K562 (cell line): Measurements from ENCODE around the gene ST6GALNAC3. TPM values are rescaled to one million over a fixed set of nuclear protein-coding genes. Genes with fewer than 3 reads are reported as not detected.

Source experiments
- ATAC-seq: fragments of 200-7000 bp; cut with Tn5 transposase; 3 replicates; pipeline ENCODE4 v1.9.1; 2020; ENCODE audit warnings: moderate library complexity
- BruUV-seq: library from RNA; stranded (reverse); fragments of 400-500 nt; replicated peaks from 2 replicates; lab custom pipeline; 2021; lab: Mats Ljungman, UMichigan
- CTCF ChIA-PET: fragments of 300-600 bp; formaldehyde crosslinking; extraction: SDS; loops from one replicate; lab custom pipeline; 2021; ENCODE audit warnings: low intra/inter-chr PET ratio; lab: Yijun Ruan, JAX
- POLR2A ChIA-PET: fragments of 300-600, 350-650 bp; sonication (Branson Sonifier 250); formaldehyde crosslinking; extraction: SDS; loops from one replicate; lab custom pipeline; 2021; ENCODE audit warnings: antibody characterized with exemption, inconsistent platforms; lab: Yijun Ruan, JAX
- DNase-seq, 4 experiments: peaks; one replicate each; pipeline versions ENCODE4 v3.0.0 to v3.0.0-alpha.2; 2011 to 2018; ENCODE audit warnings: low spot score in 3 of 4, mixed read lengths in 3 of 4; ENCODE audit errors: extremely low read depth in 1 of 4
- FAIRE-seq: peaks from 2 replicates; lab custom pipeline; 2011; peaks lifted over from hg19 to GRCh38; lab: Jason Lieb, UNC
- H2AFZ ChIP-seq: 2 replicates; pipeline ENCODE4 v1.6.0; 2011; ENCODE audit warnings: low read depth, low read length, control low read depth, inconsistent platforms
- H3K27ac ChIP-seq: fragments of 200-600 bp; 3 replicates; pipeline ENCODE4 v1.8.0; 2011; ENCODE audit warnings: low read depth, mild to moderate bottlenecking, control low read depth, inconsistent platforms, low read length, moderate library complexity, mixed read lengths; ENCODE audit errors: extremely low read depth
- H3K27me3 ChIP-seq, 2 experiments: fragments of 300-600 bp in 1 of 2; 2 replicates in 1 of 2; 3 replicates in 1 of 2; pipeline versions ENCODE4 v1.6.0 to v1.8.0; 2011; ENCODE audit warnings: inconsistent platforms in 2 of 2, low read length in 2 of 2, mild to moderate bottlenecking in 1 of 2, mixed read lengths in 1 of 2, moderate library complexity in 1 of 2; ENCODE audit not compliant: control insufficient read depth in 2 of 2, insufficient read depth in 2 of 2
- H3K36me3 ChIP-seq: fragments of 300-600 bp; 3 replicates; pipeline ENCODE4 v1.8.0; 2011; ENCODE audit warnings: mild to moderate bottlenecking, low read length, inconsistent platforms; ENCODE audit not compliant: control insufficient read depth, insufficient read depth
- H3K4me1 ChIP-seq, 2 experiments: fragments of 200-600 bp in 1 of 2; replicated peaks in 1 of 2; 2 replicates in 1 of 2; 3 replicates in 1 of 2; pipeline versions ENCODE4 v1.5.1 to v1.8.0; 2011; ENCODE audit warnings: inconsistent platforms in 2 of 2, low read length in 2 of 2, mild to moderate bottlenecking in 1 of 2, mixed read lengths in 1 of 2, moderate library complexity in 1 of 2; ENCODE audit not compliant: control insufficient read depth in 2 of 2, insufficient read depth in 2 of 2
- H3K4me2 ChIP-seq: 2 replicates; pipeline ENCODE4 v1.6.1; 2011; ENCODE audit warnings: low read length, control low read depth, inconsistent platforms, mixed read lengths; ENCODE audit not compliant: insufficient read depth
- H3K4me3 ChIP-seq: fragments of 200-600 bp; sonication (generic), shearing (Covaris generic); 2 replicates; pipeline ENCODE4 v1.5.1; 2016; ENCODE audit warnings: control low read depth, inconsistent platforms
- H3K79me2 ChIP-seq: fragments of 200-600 bp; 3 replicates; pipeline ENCODE4 v1.8.0; 2011; ENCODE audit warnings: low read length, inconsistent platforms; ENCODE audit not compliant: control insufficient read depth, insufficient read depth
- H3K9ac ChIP-seq, 2 experiments: 2 replicates each; pipeline versions ENCODE4 v1.6.0 to v1.6.1; 2011; ENCODE audit warnings: low read depth in 2 of 2, low read length in 2 of 2, control low read depth in 1 of 2, inconsistent platforms in 1 of 2, mild to moderate bottlenecking in 1 of 2, mixed read lengths in 1 of 2; ENCODE audit not compliant: insufficient read depth in 1 of 2
- H3K9me1 ChIP-seq: one replicate; pipeline ENCODE4 v1.6.0; 2011; ENCODE audit warnings: inconsistent platforms, mild to moderate bottlenecking, low read length, moderate library complexity; ENCODE audit not compliant: control insufficient read depth, insufficient read depth
- H3K9me3 ChIP-seq: replicated peaks from 2 replicates; pipeline ENCODE4 v1.5.1; 2011; ENCODE audit warnings: low read depth, low read length, inconsistent platforms; ENCODE audit not compliant: control insufficient read depth, insufficient read depth
- H4K20me1 ChIP-seq: replicated peaks from 2 replicates; pipeline ENCODE4 v1.6.1; 2011; ENCODE audit warnings: low read length, inconsistent platforms, mixed read lengths; ENCODE audit not compliant: control insufficient read depth, insufficient read depth
- ARHGAP35 ChIP-seq: fragments of 450-650 bp; IDR thresholded peaks from 2 replicates; pipeline ENCODE4 v1.6.1; 2018; ENCODE audit not compliant: partially characterized antibody
- BCOR ChIP-seq: fragments of 450-650 bp; IDR thresholded peaks from 2 replicates; pipeline ENCODE4 v1.6.1; 2016
- CC2D1A ChIP-seq: fragments of 450-650 bp; IDR thresholded peaks from 2 replicates; pipeline ENCODE4 v1.6.1; 2017; ENCODE audit warnings: mild to moderate bottlenecking
- NR2C2 ChIP-seq, 2 experiments: fragments of 200-800 bp in 1 of 2; sonication (Bioruptor generic) in 1 of 2; sonication (generic) in 1 of 2; formaldehyde crosslinking in 1 of 2; IDR thresholded peaks; 2 replicates each; pipeline versions ENCODE4 v1.6.1 to v1.8.0; 2016 to 2022; ENCODE audit warnings: mild to moderate bottlenecking in 1 of 2, missing compliant biosample characterization in 1 of 2, missing genetic modification characterization in 1 of 2, missing genetic modification reagents in 1 of 2
- PHB2 ChIP-seq: fragments of 450-650 bp; IDR thresholded peaks from 2 replicates; pipeline ENCODE4 v1.6.1; 2017; ENCODE audit warnings: low read depth
- PPARD ChIP-seq: fragments of 250-450 bp; sonication (Bioruptor Pico); IDR thresholded peaks from 2 replicates; pipeline ENCODE4 v1.8.0; 2022; ENCODE audit warnings: inconsistent platforms, mild to moderate bottlenecking, moderate library complexity
- SP1 ChIP-seq: sonication (generic); formaldehyde crosslinking; IDR thresholded peaks from 2 replicates; pipeline ENCODE4 v1.8.1; 2022; ENCODE audit warnings: mild to moderate bottlenecking, missing genetic modification reagents
- ZNF263 ChIP-seq: sonication (generic); formaldehyde crosslinking; IDR thresholded peaks from 2 replicates; pipeline ENCODE4 v1.8.0; 2022; ENCODE audit warnings: mild to moderate bottlenecking, missing genetic modification reagents, borderline replicate concordance
- ZNF41 ChIP-seq: fragments of 250-450 bp; sonication (Bioruptor Pico); conservative IDR thresholded peaks from 2 replicates; pipeline ENCODE4 v1.4.0; 2020; ENCODE audit warnings: mild to moderate bottlenecking
- WGBS: fragments of 100-300 bp; shearing (Covaris generic); methylation state at CpG from one replicate; pipeline ENCODE4 v1.1.6; 2016; ENCODE audit warnings: low coverage, mixed read lengths; ENCODE audit not compliant: insufficient coverage; ENCODE audit errors: missing lambda C conversion rate; 5-methylcytosine and 5-hydroxymethylcytosine counted together
- in situ Hi-C: fragments of 300-500 bp; cut with MboI; formaldehyde crosslinking; loops from 4 replicates; pipeline ENCODE4 v1.15.0; 2018; ENCODE audit warnings: inconsistent platforms, mixed read lengths
- intact Hi-C: fragments of 100-400 bp; cut with micrococcal nuclease; formaldehyde crosslinking; loops from 2 replicates; pipeline ENCODE4 v1.14.2; 2022
- polyA plus RNA-seq, 8 experiments: library from polyadenylated mRNA; depleted of rRNA in 4 of 8; stranded (reverse) in 5 of 8; unstranded in 3 of 8; fragments of >200 nt; fragmentation: Nextera tagmentation in 2 of 8; fragmentation: Illumina TruSeq in 1 of 8; extraction: Ambion mirVana in 2 of 8; extraction: Trizol in 1 of 8; gene quantifications; 2 replicates each; pipeline versions ENCODE4 v1.2.1 to v1.2.3, GENCODE V29; 2011 to 2014; ENCODE audit warnings: inconsistent platforms in 1 of 8, missing spikeins in 1 of 8
- total RNA-seq, 7 experiments: library from RNA; depleted of rRNA in 6 of 7; stranded (reverse); fragments of >200 nt in 6 of 7; fragmentation: Illumina TruSeq in 2 of 7; extraction: Trizol in 2 of 7; gene quantifications; 2 replicates each; pipeline versions ENCODE4 v1.2.1 to v1.2.3, GENCODE V29; 2011 to 2021; ENCODE audit warnings: low replicate concordance in 1 of 7
- TF ChIP-seq, protein P1 (sequence below): sonication (generic); formaldehyde crosslinking; IDR thresholded peaks from 2 replicates; pipeline ENCODE4 v1.8.1; 2023; ENCODE audit warnings: missing genetic modification reagents, mild to moderate bottlenecking, borderline replicate concordance
- TF ChIP-seq, protein P2 (sequence below): fragments of 250-450 bp; sonication (Bioruptor Pico); IDR thresholded peaks from 2 replicates; pipeline ENCODE4 v1.8.0; 2022; ENCODE audit warnings: inconsistent platforms, mild to moderate bottlenecking, moderate library complexity, borderline replicate concordance

Gene ST6GALNAC3
- total and polyA plus RNA-seq, 9 of the 15 experiments (the other 6 are each of a cell fraction or from before 2014, with no cell fraction given) = 0.04 to 0.29 (median 0.18) TPM; not detected in 6

GRCh38 chr1:76661531-76661930 lies 587.0 kb downstream of the ST6GALNAC3 start:
- H3K4me1 ChIP-seq = no peaks in the 10 kb centered on the region
- POLR2A ChIA-PET = no interaction called here
- intact Hi-C loops = no loop called here

DNA sequence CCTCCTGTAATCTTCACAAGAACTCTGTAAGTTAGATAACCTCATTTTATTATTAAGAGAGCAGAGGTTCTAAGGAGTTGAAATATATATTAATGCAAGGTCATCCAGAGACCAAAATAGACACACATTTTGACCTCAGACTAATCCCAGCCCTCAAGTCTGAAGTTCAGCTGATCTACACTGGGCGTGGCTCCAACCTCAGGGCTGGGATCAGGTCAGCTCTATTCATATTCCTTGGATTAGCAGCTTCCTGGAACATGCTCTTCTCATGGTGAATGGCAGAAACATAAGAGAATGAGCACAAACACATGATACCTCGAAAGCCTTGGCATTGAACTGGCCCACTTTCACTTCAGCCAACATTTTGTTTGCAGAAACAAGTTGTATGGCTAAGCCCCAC lies 592.0 kb downstream of the ST6GALNAC3 start:
- H3K9ac ChIP-seq = no peak overlapping the region
- no TSS peak for BruUV-seq
- H3K4me1 ChIP-seq = no peaks in the 10 kb centered on the region
- POLR2A ChIA-PET = no interaction called here
- FAIRE-seq = no peak
- ATAC-seq = no peak
- H3K36me3 ChIP-seq = no peaks in the 10 kb centered on the region
- no peaks in the 10 kb centered on the region for H3K79me2 ChIP-seq
- no peaks in the 10 kb centered on the region for H3K9me1 ChIP-seq
- intact Hi-C loops (no loop called here), in situ Hi-C loops (no loop called here)
- H3K9me3 ChIP-seq = 0 out of 2 replicates have a peak, but pooled peaks cover 3% of the 10 kb centered on the region
- no peak overlapping the region for H3K4me3 ChIP-seq
- CTCF ChIA-PET = no interaction called here
- H3K4me2 ChIP-seq = no peak overlapping the region
- H4K20me1 ChIP-seq = no peaks in the 10 kb centered on the region
- H3K27me3 ChIP-seq = no peaks in the 10 kb centered on the region
- WGBS = 0% methylated on average over 2 of the region's 2 CpGs
- no peak overlapping the region for H2AFZ ChIP-seq
- H3K27ac ChIP-seq = no peak overlapping the region
- no peak for DNase-seq
- TF ChIP-seq CC2D1A (no peak), PPARD (CRISPR knock-in tag) (no peak), ARHGAP35 (no peak), BCOR (no peak), NR2C2 (CRISPR knock-in tag; IDR thresholded peaks at IDR 0.05) (no peak), NR2C2 (tag; IDR thresholded peaks at IDR 0.05) (no peak), ZNF41 (no peak), ZNF263 (CRISPR knock-in tag) (no peak), PHB2 (no peak)
- TF ChIP-seq, protein P1, sequence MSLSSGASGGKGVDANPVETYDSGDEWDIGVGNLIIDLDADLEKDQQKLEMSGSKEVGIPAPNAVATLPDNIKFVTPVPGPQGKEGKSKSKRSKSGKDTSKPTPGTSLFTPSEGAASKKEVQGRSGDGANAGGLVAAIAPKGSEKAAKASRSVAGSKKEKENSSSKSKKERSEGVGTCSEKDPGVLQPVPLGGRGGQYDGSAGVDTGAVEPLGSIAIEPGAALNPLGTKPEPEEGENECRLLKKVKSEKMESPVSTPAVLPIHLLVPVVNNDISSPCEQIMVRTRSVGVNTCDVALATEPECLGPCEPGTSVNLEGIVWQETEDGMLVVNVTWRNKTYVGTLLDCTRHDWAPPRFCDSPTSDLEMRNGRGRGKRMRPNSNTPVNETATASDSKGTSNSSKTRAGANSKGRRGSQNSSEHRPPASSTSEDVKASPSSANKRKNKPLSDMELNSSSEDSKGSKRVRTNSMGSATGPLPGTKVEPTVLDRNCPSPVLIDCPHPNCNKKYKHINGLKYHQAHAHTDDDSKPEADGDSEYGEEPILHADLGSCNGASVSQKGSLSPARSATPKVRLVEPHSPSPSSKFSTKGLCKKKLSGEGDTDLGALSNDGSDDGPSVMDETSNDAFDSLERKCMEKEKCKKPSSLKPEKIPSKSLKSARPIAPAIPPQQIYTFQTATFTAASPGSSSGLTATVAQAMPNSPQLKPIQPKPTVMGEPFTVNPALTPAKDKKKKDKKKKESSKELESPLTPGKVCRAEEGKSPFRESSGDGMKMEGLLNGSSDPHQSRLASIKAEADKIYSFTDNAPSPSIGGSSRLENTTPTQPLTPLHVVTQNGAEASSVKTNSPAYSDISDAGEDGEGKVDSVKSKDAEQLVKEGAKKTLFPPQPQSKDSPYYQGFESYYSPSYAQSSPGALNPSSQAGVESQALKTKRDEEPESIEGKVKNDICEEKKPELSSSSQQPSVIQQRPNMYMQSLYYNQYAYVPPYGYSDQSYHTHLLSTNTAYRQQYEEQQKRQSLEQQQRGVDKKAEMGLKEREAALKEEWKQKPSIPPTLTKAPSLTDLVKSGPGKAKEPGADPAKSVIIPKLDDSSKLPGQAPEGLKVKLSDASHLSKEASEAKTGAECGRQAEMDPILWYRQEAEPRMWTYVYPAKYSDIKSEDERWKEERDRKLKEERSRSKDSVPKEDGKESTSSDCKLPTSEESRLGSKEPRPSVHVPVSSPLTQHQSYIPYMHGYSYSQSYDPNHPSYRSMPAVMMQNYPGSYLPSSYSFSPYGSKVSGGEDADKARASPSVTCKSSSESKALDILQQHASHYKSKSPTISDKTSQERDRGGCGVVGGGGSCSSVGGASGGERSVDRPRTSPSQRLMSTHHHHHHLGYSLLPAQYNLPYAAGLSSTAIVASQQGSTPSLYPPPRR = no peak
- TF ChIP-seq, protein P2, sequence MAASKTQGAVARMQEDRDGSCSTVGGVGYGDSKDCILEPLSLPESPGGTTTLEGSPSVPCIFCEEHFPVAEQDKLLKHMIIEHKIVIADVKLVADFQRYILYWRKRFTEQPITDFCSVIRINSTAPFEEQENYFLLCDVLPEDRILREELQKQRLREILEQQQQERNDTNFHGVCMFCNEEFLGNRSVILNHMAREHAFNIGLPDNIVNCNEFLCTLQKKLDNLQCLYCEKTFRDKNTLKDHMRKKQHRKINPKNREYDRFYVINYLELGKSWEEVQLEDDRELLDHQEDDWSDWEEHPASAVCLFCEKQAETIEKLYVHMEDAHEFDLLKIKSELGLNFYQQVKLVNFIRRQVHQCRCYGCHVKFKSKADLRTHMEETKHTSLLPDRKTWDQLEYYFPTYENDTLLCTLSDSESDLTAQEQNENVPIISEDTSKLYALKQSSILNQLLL (CRISPR knock-in tag) = no peak

More at GRCh38 chr1:76661531-76661930, 587.0 kb downstream of the ST6GALNAC3 start:
- H3K9me3 ChIP-seq = 0 out of 2 replicates have a peak, but pooled peaks cover under 1% of the 10 kb centered on the region
- FAIRE-seq = no peak
- H3K4me2 ChIP-seq = no peak overlapping the region
- H3K9me1 ChIP-seq = no peaks in the 10 kb centered on the region
- H3K4me3 ChIP-seq = no peak overlapping the region
- CTCF ChIA-PET = no interaction called here
- H3K27ac ChIP-seq = no peak overlapping the region
- no peak for TF ChIP-seq SP1
- H3K79me2 ChIP-seq = no peaks in the 10 kb centered on the region
- H3K36me3 ChIP-seq = no peaks in the 10 kb centered on the region
- no TSS peak for BruUV-seq
- no peaks in the 10 kb centered on the region for H3K27me3 ChIP-seq
- no peak overlapping the region for H3K9ac ChIP-seq
- H4K20me1 ChIP-seq = no peaks in the 10 kb centered on the region
- DNase-seq = no peak
- in situ Hi-C loops = no loop called here
- no peak overlapping the region for H2AFZ ChIP-seq
- 0% methylated on average over 2 of the region's 2 CpGs for WGBS
- ATAC-seq = no peak
